Stimulated activated CD4-positive, alpha-beta T cell treated with anti-CD3 and anti-CD28 coated beads, TNF-alpha, amount 100 ng/mL, for 4 hours (primary cell): Measurements from ENCODE around the gene NFIA.

Source experiments
- DNase-seq, 3 experiments: peaks; one replicate each; pipeline ENCODE4 v3.0.0-alpha.2; 2020; ENCODE audit warnings: low read depth in 3 of 3

NFIA gene

DNA sequence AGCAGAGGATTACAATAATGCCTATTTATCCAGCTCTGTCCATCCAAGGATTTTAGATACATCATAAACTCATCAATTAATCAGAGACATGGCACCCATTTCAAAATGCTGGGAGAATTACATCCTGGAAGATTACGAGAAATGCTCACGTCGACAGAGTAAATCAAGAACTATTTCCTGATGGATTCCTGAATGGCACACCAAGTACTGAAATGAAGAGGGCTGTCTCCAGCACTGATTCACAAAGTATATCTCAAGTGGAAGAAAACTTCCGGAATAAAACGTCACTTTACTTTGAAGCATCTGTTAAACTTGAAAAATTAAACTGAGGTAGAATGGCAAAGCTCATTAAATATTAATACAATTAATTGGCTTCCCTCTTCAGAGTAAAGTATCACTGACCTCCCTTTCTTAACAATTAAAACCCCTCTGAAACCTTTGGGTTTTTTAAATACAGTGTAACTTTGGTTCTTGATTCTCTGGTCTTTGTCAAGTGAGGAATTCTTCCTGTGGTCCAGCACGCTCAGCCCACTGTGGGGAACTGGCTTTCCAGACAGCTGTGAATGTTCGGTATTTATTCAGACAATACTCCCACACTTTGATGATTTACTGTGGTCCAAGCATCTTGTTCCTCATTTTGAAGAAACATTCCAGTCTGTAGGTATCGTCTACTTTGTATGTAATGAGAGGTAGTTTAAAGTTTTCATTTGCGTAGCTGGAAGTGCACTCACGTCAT lies 288.0 kb downstream of the NFIA start:
- no peak for DNase-seq

DNA sequence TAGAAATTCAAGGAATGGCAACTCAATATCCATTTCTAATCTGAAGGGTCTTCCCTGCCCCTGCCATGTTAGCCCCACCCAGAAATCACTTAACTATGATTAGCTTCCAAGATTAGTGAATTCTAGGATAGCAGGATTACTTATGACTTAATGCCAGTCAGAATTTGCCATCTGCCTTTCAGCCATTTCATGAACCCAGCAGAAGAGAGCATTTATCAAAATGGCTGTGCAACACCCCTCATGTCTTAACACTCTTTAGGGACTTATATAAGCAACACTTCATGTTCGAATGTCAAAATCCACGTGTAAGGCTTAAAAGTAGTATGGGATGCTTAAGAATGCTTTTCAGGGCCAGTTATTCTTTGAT lies 288.5 kb downstream of the NFIA start:
- DNase-seq, result no peak

DNA sequence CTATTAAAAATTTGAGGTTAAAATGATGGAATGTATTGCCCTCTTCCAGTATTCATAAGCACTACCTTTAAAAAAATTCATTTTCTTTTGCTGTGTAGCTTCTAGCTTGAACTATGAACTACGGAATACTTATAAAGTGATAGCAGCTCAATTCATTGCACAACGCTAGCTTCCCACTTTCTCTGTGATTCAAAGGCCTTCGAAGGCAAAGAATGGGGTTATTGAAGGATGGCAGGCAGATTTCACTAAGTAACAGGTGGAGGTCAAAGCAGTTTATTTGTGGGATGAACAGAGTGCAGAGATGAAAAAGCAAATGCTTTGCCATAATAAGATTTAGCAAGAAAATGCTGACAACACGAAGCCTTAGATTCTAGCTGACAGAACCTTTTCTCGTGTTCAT lies 290.6 kb downstream of the NFIA start:
- no peak for DNase-seq

DNA sequence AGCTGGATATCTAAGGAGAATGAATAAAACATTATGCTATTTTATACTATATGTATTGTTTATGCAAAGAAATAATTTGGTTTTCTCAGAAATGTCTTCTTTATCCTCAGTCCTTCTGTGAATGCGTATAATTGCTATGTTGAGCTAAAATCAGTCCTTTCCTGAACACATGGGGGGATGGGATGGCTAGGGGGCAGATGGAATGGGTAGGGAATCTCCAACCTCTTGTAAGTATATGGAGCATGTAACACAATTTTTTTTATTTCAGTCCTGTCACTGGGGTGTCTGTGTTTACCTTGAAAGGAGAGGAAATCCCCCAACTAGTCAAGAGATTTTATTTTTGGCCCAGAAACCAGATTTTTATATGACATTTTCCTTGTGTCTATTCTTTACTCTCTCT lies 291.8 kb downstream of the NFIA start:
- no peak for DNase-seq

- DNase-seq, result no peak
Observed at GRCh38 chr1:61375082-61375880, 292.9 kb downstream of the NFIA start.

GRCh38 chr1:61376151-61376550 lies 293.8 kb downstream of the NFIA start:
- DNase-seq, result no peak

- DNase-seq, result no peak
Observed at GRCh38 chr1:61377242-61377958, 295.0 kb downstream of the NFIA start.

- DNase-seq, result no peak
Observed at GRCh38 chr1:61378494-61379180, 296.3 kb downstream of the NFIA start.

- DNase-seq, result no peak
Observed at GRCh38 chr1:61379693-61380092, 297.3 kb downstream of the NFIA start.

DNA sequence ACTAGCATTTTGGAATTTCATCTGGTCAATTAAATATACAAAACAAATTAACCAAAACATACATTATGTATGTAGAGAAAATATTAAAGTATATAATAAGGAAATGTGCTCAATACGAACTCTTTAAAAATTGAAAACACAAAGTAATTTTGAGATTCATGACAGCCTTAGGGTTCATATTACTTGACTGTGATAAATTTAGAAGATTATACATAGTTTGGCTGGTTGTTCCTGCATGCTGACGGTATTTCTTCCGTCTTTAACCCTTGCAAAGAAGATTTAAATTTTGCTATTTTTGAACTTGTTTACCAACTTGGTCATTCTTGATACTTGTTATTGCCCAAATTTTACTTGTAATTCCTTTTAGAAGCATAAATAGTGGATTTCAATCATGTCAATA lies 298.2 kb downstream of the NFIA start:
- DNase-seq, result no peak

DNA sequence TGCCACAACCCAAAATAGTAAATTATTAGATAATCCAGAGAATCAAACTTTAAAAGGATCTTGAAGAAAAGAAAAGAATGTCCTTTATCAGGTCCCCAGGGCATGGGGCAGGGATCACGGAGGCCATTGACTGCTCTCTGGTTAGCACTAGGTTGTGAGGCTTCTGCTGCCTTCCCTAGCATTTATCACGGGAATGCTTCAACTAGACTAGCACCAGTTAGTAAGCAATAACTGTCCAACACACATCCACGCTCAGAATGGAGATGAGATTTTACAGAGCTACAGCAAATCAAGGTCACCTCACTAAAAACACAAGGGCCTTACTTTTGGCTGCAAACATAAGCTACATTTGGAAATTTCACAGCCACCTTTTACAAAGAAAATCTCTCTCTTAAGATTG lies 304.0 kb downstream of the NFIA start:
- no peak for DNase-seq

DNA sequence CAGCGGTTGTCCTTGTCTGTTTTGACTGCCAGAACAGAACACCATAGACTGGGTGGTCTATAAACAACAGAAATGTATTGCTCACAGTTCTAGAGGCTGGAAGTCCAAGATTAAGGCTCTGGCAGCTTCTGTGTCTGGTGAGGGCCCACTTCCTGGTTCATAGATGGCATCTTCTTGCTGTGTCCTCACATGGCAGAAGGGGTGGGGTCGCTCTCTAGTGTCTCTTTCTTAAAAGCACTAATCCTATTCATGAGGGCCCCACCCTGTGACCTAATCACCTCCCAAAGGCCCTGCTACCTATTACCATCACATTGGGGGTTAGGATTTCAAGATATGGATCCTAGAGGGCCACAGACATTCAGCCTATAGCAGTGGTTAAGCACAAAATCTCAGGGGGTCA lies 304.4 kb downstream of the NFIA start:
- DNase-seq, result no peak

- no peak for DNase-seq
Observed at GRCh38 chr1:61387829-61388228, 305.5 kb downstream of the NFIA start.

DNA sequence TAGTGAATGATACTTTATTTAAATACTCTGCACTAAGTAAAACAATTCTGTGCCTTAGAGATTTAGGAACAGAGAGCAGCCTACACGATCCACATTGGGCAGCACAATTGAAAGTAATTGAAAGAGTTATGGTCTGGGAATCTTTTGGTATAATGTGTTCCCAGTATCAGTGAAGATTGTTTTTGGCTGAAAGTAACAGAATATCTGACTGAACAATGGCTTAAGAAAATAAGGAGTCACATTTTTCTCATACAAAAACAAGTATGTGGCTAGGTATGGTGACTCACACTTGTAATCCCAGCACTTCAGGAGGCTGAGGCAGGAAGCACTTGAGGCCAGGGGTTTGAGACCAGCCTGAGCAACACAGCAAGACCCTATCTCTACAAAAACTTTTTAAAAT lies 306.2 kb downstream of the NFIA start:
- DNase-seq, result no peak

- no peak for DNase-seq
Observed at GRCh38 chr1:61389194-61389925, 307.0 kb downstream of the NFIA start.

GRCh38 chr1:61389926-61390845 lies 307.8 kb downstream of the NFIA start:
- DNase-seq, result no peak

DNA sequence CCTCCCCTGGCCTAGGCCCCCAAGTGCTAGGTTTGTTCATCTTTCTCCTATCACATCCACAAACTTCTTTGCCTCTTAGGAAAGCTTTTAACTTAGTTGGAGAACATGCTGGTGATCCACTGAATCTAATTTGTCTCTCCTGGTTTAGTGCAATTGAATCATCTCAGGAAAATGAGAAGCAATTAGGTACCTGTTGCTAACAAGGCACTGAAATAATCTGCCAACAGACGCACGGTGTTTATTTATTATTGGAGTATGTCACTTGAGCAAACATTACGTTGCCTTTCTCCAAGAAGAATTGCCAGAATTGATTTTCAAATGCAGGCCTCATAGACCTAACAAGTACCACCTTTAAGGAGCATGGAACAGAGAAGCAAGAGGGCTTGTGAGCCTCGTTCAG lies 309.4 kb downstream of the NFIA start:
- no peak for DNase-seq

DNA sequence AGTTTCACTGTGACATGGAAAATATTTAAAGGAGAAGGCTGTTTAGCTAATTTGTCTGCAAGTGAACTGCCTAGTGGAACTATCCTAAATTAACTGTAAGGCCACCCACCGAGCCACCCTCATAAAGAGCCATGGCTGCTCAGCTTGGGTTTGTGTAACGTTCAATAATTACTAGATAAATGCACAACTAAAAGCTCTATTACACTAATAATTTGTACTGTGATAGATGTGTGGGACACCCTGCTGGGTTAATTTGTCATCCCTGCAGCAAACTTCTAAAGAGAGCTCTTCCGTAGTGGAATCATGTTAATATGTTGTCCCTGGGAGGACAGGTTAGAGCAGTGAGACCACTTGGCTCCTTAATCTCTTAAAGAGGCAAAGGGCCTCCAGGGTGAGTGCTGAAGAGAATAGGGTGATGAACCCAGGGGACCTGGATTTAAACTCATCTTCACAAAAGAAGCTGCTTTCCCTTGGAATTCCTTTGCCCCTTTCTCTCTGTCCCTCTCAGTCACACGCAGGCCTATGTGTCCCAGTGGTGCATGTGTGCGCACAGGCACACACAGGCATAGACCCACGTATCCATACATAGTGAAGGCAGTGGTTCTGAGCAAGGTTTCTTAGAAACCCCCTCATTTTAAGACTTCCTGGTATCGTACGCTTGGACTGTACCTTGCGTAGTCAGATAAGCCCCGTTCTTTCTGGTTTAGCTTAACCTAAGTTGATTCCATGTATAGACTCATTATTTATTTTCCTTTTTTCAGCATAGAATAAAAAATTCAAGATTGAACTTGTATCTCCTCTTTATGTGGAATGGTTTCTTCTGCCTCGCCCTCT lies 310.3 kb downstream of the NFIA start:
- DNase-seq, result no peak

DNA sequence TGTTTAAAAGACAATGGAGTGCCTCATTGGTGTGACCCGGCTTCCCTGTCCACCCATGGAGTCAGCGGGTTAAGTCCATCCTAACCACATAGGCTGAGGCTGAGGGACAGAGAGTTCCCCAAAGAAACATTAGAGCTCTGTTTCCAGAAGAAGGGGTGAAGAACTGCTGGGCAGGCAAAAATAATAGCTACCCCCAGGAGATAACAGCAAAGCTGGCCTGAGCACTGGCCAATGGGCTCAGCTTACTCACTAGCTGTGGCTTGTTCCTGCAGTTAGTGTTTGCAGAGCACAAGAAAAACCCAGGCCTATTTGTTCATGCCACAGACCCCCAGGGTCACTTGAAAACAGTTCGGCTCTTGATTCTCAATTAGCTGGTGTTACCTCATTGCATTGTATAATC lies 311.2 kb downstream of the NFIA start:
- no peak for DNase-seq
